Measurements from ENCODE around the gene PAX9. TPM values are rescaled to one million over a fixed set of nuclear protein-coding genes. Genes with fewer than 3 reads are reported as not detected.

Gene PAX9
- total RNA-seq, 1 donor from 2014 or later: 1.2 TPM

GRCh38 chr14:36658123-36659009 lies 3.3 kb upstream of the PAX9 start:
- Histone ChIP-seq H3K27ac (ENCODE audit: low read depth, low read length) (no peak overlapping the region), H3K4me1 (ENCODE audit: insufficient read depth, low read length) (peaks cover 22% of the 10 kb centered on the region), H2AFZ (ENCODE audit: low read depth, low read length) (peak overlapping the region; percentile 41), H3K27me3 (ENCODE audit: insufficient read depth, low read length) (peaks cover 98% of the 10 kb centered on the region), H3K4me3 (ENCODE audit: insufficient read depth, low read depth, low read length) (no peak overlapping the region), H4K20me1 (ENCODE audit: insufficient read depth, low read length) (no peaks in the 10 kb centered on the region), H3K79me2 (ENCODE audit: insufficient read depth, low read length) (no peaks in the 10 kb centered on the region), H3K36me3 (ENCODE audit: insufficient read depth, low read length) (no peaks in the 10 kb centered on the region), H3K9ac (ENCODE audit: low read length) (no peak overlapping the region), H3K9me3 (ENCODE audit: insufficient read depth, low read depth, low read length) (peaks cover 16% of the 10 kb centered on the region), H3K4me2 (ENCODE audit: low read length) (peak overlapping the region; percentile 70)
- H3K36me3 Mint-ChIP-seq (ENCODE audit: low read depth, unreplicated experiment): peaks cover 1% of the 10 kb centered on the region
- no peak overlapping the region for H3K27ac Mint-ChIP-seq (ENCODE audit: unreplicated experiment)
- H3K27me3 Mint-ChIP-seq (ENCODE audit: low read depth, unreplicated experiment): peaks cover 90% of the 10 kb centered on the region
- peaks cover 13% of the 10 kb centered on the region for H3K4me1 Mint-ChIP-seq (ENCODE audit: low read depth, unreplicated experiment)
- peaks cover 29% of the 10 kb centered on the region for H3K9me3 Mint-ChIP-seq (ENCODE audit: unreplicated experiment)
- FAIRE-seq (no peak), DNase-seq (ENCODE audit: low read depth) (no peak)
- H3K4me3 Mint-ChIP-seq (ENCODE audit: unreplicated experiment): no peak overlapping the region
- TF ChIP-seq EZH2 (IDR thresholded peaks at IDR 0.05; ENCODE audit: insufficient read depth, low read length) (peak; percentile 75), CTCF (IDR thresholded peaks at IDR 0.05; ENCODE audit: insufficient read depth, low read depth, low read length) (no peak)

GRCh38 chr14:36659010-36659821 lies 2.4 kb upstream of the PAX9 start:
- no peak overlapping the region for H3K4me3 ChIP-seq (ENCODE audit: insufficient read depth, low read depth, low read length)
- H3K27ac ChIP-seq (ENCODE audit: low read depth, low read length): no peak overlapping the region
- peaks cover 13% of the 10 kb centered on the region for H3K4me1 Mint-ChIP-seq (ENCODE audit: low read depth, unreplicated experiment)
- peaks cover 22% of the 10 kb centered on the region for H3K4me1 ChIP-seq (ENCODE audit: insufficient read depth, low read length)
- H3K4me3 Mint-ChIP-seq (ENCODE audit: unreplicated experiment): no peak overlapping the region
- H3K4me2 ChIP-seq (ENCODE audit: low read length): no peak overlapping the region
- no peak overlapping the region for H2AFZ ChIP-seq (ENCODE audit: low read depth, low read length)
- no peak overlapping the region for H3K9ac ChIP-seq (ENCODE audit: low read length)
- H3K36me3 ChIP-seq (ENCODE audit: insufficient read depth, low read length): no peaks in the 10 kb centered on the region
- peaks cover 27% of the 10 kb centered on the region for H3K9me3 Mint-ChIP-seq (ENCODE audit: unreplicated experiment)
- H4K20me1 ChIP-seq (ENCODE audit: insufficient read depth, low read length): no peaks in the 10 kb centered on the region
- peaks cover 98% of the 10 kb centered on the region for H3K27me3 ChIP-seq (ENCODE audit: insufficient read depth, low read length)
- H3K79me2 ChIP-seq (ENCODE audit: insufficient read depth, low read length): no peaks in the 10 kb centered on the region
- peaks cover 90% of the 10 kb centered on the region for H3K27me3 Mint-ChIP-seq (ENCODE audit: low read depth, unreplicated experiment)
- no peak overlapping the region for H3K27ac Mint-ChIP-seq (ENCODE audit: unreplicated experiment)
- peaks cover 15% of the 10 kb centered on the region for H3K9me3 ChIP-seq (ENCODE audit: insufficient read depth, low read depth, low read length)
- DNase-seq (ENCODE audit: low read depth) (no peak), FAIRE-seq (no peak)
- TF ChIP-seq CTCF (IDR thresholded peaks at IDR 0.05; ENCODE audit: insufficient read depth, low read depth, low read length): no peak
- TF ChIP-seq EZH2 (IDR thresholded peaks at IDR 0.05; ENCODE audit: insufficient read depth, low read length): no peak
- H3K36me3 Mint-ChIP-seq (ENCODE audit: low read depth, unreplicated experiment): peaks cover 1% of the 10 kb centered on the region
